Measurements from ENCODE around the gene FXR2.

DNA sequence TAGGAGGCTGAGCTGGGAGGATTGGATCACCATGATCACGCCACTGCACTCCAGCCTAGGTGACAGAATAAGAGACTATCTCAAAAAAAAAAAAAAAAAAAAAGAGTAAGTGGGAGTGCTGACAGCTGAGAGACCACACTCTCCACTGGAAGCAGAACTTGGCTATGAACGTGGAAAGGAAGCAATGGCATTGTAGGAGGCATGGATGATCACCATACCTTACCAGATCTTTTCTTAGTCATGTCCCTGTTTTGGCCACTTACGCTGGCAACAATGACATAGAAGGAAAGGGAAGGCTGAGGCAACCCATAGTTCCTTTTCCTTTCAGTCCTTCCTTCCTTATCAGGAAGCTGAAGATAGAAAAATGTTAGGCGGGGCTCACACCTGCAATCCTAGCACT, 32.3 kb upstream of the FXR2 start:
- no peak for TF ChIP-seq POLR2AphosphoS5 (IDR thresholded peaks at IDR 0.05)
- TF ChIP-seq, protein P1, sequence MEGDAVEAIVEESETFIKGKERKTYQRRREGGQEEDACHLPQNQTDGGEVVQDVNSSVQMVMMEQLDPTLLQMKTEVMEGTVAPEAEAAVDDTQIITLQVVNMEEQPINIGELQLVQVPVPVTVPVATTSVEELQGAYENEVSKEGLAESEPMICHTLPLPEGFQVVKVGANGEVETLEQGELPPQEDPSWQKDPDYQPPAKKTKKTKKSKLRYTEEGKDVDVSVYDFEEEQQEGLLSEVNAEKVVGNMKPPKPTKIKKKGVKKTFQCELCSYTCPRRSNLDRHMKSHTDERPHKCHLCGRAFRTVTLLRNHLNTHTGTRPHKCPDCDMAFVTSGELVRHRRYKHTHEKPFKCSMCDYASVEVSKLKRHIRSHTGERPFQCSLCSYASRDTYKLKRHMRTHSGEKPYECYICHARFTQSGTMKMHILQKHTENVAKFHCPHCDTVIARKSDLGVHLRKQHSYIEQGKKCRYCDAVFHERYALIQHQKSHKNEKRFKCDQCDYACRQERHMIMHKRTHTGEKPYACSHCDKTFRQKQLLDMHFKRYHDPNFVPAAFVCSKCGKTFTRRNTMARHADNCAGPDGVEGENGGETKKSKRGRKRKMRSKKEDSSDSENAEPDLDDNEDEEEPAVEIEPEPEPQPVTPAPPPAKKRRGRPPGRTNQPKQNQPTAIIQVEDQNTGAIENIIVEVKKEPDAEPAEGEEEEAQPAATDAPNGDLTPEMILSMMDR (IDR thresholded peaks at IDR 0.05), result no peak
- TF ChIP-seq EP300 (IDR thresholded peaks at IDR 0.05; ENCODE audit: low read depth), result no peak
- TF ChIP-seq POLR2A (IDR thresholded peaks at IDR 0.05), result no peak

Measured in transverse colon (tissue), 4 donors.